ENCODE data around the gene FZD7.

FZD7 gene

GRCh38 chr2:202014318-202014717 lies 19.3 kb upstream of the FZD7 start:
- DNase-seq (ENCODE audit: low read depth in 2 of 2): no peak

GRCh38 chr2:202014759-202015211 lies 18.9 kb upstream of the FZD7 start:
- no peak for DNase-seq (ENCODE audit: low read depth in 2 of 2)

- no peak for DNase-seq (ENCODE audit: low read depth in 2 of 2)
These were observed 18.2 kb upstream of the FZD7 start for GRCh38 chr2:202015471-202015870.

- DNase-seq (ENCODE audit: low read depth in 2 of 2): no peak
These were observed 17.0 kb upstream of the FZD7 start for GRCh38 chr2:202016579-202017227.

GRCh38 chr2:202017940-202018339 lies 15.7 kb upstream of the FZD7 start:
- DNase-seq (ENCODE audit: low read depth in 2 of 2): no peak

GRCh38 chr2:202018950-202019349 lies 14.7 kb upstream of the FZD7 start:
- DNase-seq (ENCODE audit: low read depth in 2 of 2): no peak

- DNase-seq (ENCODE audit: low read depth in 2 of 2): no peak
These were observed 13.8 kb upstream of the FZD7 start for GRCh38 chr2:202019689-202020450.

- no peak for DNase-seq (ENCODE audit: low read depth in 2 of 2)
These were observed 10.9 kb upstream of the FZD7 start for GRCh38 chr2:202022755-202023154.

- DNase-seq (ENCODE audit: low read depth in 2 of 2): no peak
These were observed 10.3 kb upstream of the FZD7 start for GRCh38 chr2:202023198-202023903.

GRCh38 chr2:202023904-202024266 lies 9.8 kb upstream of the FZD7 start:
- no peak for DNase-seq (ENCODE audit: low read depth in 2 of 2)

GRCh38 chr2:202024871-202025270 lies 8.8 kb upstream of the FZD7 start:
- no peak for DNase-seq (ENCODE audit: low read depth in 2 of 2)

GRCh38 chr2:202025816-202026215 lies 7.8 kb upstream of the FZD7 start:
- DNase-seq (ENCODE audit: low read depth in 2 of 2): no peak

- no peak for DNase-seq (ENCODE audit: low read depth in 2 of 2)
These were observed 7.1 kb upstream of the FZD7 start for GRCh38 chr2:202026507-202026906.

GRCh38 chr2:202030691-202031090 lies 3.0 kb upstream of the FZD7 start:
- DNase-seq (ENCODE audit: low read depth in 2 of 2): no peak

GRCh38 chr2:202031246-202031951 lies 2.3 kb upstream of the FZD7 start:
- DNase-seq (ENCODE audit: low read depth in 2 of 2): no peak

GRCh38 chr2:202032846-202033316 lies 774 bp upstream of the FZD7 start:
- DNase-seq (ENCODE audit: low read depth in 2 of 2): no peak

- DNase-seq (ENCODE audit: low read depth in 2 of 2): no peak
These were observed 814 bp downstream of the FZD7 start for GRCh38 chr2:202034249-202035088.

GRCh38 chr2:202035089-202035940 lies 1.7 kb downstream of the FZD7 start:
- DNase-seq (ENCODE audit: low read depth in 2 of 2): no peak

- no peak for DNase-seq (ENCODE audit: low read depth in 2 of 2)
These were observed 2.3 kb downstream of the FZD7 start for GRCh38 chr2:202035941-202036372.

- DNase-seq (ENCODE audit: low read depth in 2 of 2): no peak
These were observed 3.0 kb downstream of the FZD7 start for GRCh38 chr2:202036601-202037037.
